Measurements from ENCODE around the gene HORMAD2. TPM values are rescaled to one million over a fixed set of nuclear protein-coding genes. Genes with fewer than 3 reads are reported as not detected.

HORMAD2 gene
- total and polyA plus RNA-seq, 9 of the 15 experiments (the other 6 are each of a cell fraction or from before 2014, with no cell fraction given): not detected

GRCh38 chr22:30183861-30184278, 103.6 kb downstream of the HORMAD2 start (continued):
- TF ChIP-seq FOXO4 (CRISPR knock-in tag; IDR thresholded peaks at IDR 0.05) (no peak), TEAD1 (CRISPR knock-in tag; IDR thresholded peaks at IDR 0.05) (peak; percentile 81 to 97; a peak in 3 of 4 replicates), CHAMP1 (IDR thresholded peaks at IDR 0.05) (no peak), ARID1B (IDR thresholded peaks at IDR 0.05) (peak; percentile 86), TCFL5 (CRISPR knock-in tag; conservative IDR thresholded peaks at IDR 0.05) (no peak), GABPB2 (CRISPR knock-in tag; conservative IDR thresholded peaks at IDR 0.05) (no peak), KLF1 (tag; IDR thresholded peaks at IDR 0.05) (no peak), CBFB (CRISPR knock-in tag; IDR thresholded peaks at IDR 0.05) (peak; percentile 84; the same call in 1 of the 2 replicates), ZBTB17 (CRISPR knock-in tag; IDR thresholded peaks at IDR 0.05) (no peak), TCF3 (CRISPR knock-in tag; IDR thresholded peaks at IDR 0.05) (peak; percentile 79), PYGO2 (tag; IDR thresholded peaks at IDR 0.05) (no peak), ZNF316 (IDR thresholded peaks at IDR 0.05) (peak; percentile 74), CBX3 (IDR thresholded peaks at IDR 0.05; ENCODE audit: borderline replicate concordance in 1 of 2, low read length in 2 of 2) (no peak), KDM4B (IDR thresholded peaks at IDR 0.05; ENCODE audit: borderline replicate concordance in 2 of 2, low read depth in 1 of 2) (no peak), SIN3B (IDR thresholded peaks at IDR 0.05; ENCODE audit: low read depth) (no peak), TARDBP (IDR thresholded peaks at IDR 0.05) (no peak), EP300 (IDR thresholded peaks at IDR 0.05; ENCODE audit: low read length) (peak; percentile 70; the same call in 1 of the 2 replicates), ZNF707 (CRISPR knock-in tag; conservative IDR thresholded peaks at IDR 0.05) (no peak), C11orf30 (IDR thresholded peaks at IDR 0.05; ENCODE audit: low read depth) (peak; percentile 81), ZNF197 (CRISPR knock-in tag; IDR thresholded peaks at IDR 0.05; ENCODE audit: low read depth) (no peak), DDX20 (tag; IDR thresholded peaks at IDR 0.05; ENCODE audit: low read depth) (no peak), TBL1XR1 (IDR thresholded peaks at IDR 0.05; ENCODE audit: low read length in 2 of 2) (peak in 1 of 2 experiments; percentile 52; a peak in 1 of 4 replicates)
- TF ChIP-seq, protein P1, sequence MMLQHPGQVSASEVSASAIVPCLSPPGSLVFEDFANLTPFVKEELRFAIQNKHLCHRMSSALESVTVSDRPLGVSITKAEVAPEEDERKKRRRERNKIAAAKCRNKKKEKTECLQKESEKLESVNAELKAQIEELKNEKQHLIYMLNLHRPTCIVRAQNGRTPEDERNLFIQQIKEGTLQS (IDR thresholded peaks at IDR 0.05): peak; percentile 47; the same call in 1 of the 2 replicates
- TF ChIP-seq, protein P1 (CRISPR knock-in tag; conservative IDR thresholded peaks at IDR 0.05): no peak
- TF ChIP-seq, protein P2, sequence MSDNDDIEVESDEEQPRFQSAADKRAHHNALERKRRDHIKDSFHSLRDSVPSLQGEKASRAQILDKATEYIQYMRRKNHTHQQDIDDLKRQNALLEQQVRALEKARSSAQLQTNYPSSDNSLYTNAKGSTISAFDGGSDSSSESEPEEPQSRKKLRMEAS (CRISPR knock-in tag; IDR thresholded peaks at IDR 0.05): no peak
- TF ChIP-seq, protein P3, sequence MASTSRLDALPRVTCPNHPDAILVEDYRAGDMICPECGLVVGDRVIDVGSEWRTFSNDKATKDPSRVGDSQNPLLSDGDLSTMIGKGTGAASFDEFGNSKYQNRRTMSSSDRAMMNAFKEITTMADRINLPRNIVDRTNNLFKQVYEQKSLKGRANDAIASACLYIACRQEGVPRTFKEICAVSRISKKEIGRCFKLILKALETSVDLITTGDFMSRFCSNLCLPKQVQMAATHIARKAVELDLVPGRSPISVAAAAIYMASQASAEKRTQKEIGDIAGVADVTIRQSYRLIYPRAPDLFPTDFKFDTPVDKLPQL (IDR thresholded peaks at IDR 0.05; ENCODE audit: extremely low read depth, insufficient read length): no peak
